NCI-H1694 (cell line): ENCODE data around the gene PUS7.
"Not testable (repeated sequence)": the region's sequence is repeated elsewhere in the genome, so short reads cannot be mapped to it uniquely, and the experiment has no call there.

Experiments used
- DNase-seq: peaks from one replicate; lab custom pipeline; 2025; lab: John Stamatoyannopoulos, UW

Gene PUS7

DNA sequence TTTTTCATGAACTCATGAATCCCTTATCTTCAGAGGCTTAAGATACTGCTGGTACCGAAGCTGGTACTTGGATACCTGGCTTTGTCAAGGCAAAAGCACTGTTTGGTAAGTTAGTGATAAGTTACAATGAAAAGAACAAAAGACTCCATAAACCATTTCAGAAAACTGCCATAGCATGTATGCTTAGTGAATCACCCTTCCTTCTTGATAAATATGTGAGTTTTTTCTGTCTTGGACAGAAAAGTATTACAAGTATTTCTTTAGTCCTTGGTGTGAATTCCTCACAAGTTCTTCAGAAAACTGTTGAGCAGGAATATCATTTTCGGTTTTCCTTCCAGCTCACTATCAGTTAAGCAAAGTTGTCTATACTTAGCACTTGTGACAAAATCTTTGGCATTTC is 25.6 kb downstream of the PUS7 start:
- no peak for DNase-seq

DNA sequence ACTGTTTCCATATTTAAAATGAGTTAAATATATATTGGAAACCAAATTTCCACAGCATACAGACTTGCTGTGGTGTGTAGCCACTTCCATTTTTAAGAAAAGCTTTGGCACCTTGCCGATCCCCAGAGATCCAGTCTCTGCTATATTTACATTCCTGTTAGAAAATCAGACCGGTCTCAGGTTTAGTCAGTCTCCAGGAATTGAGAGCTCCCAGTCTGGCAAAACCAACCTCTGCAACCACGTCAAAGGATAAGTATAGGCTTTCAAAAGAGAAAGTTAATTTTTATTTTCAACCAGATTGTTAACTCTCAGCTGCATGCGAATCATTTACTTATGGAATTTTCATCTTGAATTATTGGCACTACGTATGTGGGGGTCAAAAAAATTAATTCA is 28.2 kb downstream of the PUS7 start:
- no peak for DNase-seq

DNA sequence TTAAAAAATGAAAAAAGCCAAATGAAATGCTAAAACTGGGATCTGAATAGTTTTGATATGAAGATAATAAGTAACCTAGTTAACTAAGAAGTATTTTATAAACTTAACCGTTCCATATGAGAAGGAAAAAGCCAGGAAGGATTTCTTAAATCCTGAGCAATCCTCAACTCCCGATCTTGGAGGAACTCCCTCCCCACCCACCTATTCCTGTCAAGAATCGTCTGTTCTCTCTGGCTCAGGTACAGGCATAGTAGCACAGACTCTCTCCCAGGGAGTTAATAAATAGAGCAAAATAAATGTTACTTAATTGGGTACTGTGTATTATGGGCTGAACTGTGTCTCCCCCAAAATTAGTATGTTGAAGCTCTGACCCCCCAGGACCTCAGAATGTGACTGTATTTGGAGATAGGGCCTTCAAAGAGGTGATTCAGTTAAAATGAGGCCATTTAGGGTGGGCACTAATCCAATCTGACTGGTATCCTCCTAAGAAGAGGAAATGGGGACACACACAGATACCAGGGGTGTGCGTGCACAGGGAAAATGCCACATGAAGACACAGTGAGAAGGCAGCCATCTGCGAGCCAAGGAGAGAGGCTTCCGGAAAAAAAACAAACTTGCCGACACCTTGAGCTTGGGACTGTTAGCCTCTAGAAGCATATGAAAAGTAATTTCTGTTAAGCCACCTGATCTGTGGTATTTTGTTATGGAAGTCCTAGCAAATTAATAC is 28.7 kb downstream of the PUS7 start:
- no peak for DNase-seq

DNA sequence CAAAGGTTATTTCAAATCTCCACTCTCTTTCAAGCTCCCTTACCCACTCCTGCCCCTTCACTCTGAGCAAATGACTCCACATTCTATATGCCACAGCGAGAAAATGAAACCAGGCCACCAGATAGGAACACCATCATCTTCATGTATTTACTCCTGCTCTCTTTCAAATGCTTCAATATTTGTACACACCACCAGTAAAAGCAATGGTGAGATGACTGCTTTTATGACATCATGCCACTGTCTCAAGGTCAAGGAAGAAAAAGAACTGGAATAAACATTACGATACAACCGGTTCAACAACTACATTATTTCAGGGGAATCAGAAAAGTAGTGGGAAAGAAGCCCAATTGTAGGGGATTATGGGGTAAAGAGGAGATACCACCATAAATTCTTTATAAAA is 32.7 kb downstream of the PUS7 start:
- DNase-seq = no peak

DNA sequence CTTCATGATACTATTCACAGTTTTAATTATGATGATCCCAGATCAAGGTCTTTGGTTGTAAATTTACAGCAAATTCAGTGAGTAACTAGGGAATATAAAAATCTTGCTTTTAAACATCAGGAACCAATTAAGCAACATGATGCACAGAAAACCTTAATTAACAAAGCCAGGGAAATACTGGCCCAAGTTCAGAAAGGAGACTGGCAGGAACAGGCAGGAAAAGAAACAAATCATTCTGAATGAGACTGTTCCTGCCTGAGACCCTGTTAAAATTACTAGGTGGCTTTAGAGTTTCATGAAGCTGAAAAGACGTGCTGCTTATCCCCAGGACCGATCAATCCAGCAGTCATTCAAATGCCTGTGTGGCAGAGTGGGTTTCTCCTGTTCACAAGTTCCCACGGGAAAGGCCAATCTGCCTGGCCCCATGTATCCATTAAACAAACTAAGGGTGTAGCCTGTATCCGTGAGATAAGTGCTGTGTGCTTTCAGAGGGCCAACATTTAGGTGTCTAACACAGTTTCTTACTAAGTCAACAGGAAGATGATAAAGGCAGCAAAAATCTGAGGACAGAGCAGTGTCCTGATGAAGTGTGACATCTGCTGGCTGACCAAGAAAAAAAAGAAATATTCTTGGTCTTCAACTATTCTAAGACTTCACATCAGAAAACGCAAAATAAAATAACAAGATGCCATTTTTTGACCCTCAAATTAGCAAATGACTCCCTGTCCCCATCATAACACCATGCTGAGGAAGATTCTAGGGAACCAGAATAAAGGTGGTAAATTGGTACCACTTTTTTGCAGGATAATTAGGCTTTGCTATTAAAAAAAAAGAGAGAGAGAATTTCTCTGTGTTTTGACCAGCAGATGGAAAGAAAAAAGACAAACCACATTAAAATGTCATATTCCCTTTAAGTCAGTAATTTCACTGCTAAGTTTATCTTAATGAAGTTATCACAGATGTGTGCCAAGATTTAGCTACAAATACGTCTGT is 34.2 kb downstream of the PUS7 start:
- no peak for DNase-seq

DNA sequence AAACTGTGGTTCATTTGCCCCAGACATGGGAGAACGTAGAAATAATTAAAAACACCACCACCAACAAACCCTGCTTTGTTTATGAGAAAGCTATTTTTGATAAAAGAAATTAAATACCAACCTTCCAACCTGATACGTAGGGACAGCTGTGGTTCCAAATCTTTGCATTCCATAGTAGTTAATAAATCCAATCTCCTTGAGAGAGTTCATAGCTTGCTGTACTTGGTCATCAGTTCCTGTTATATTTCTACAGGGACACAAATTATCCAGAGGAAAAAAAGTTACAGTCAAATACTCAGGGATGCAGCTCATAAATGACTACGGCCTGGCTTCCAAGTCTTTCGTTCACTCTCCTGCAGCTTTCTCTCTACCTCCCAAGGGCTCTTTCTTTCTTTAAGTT is 41.1 kb downstream of the PUS7 start:
- DNase-seq = no peak

DNA sequence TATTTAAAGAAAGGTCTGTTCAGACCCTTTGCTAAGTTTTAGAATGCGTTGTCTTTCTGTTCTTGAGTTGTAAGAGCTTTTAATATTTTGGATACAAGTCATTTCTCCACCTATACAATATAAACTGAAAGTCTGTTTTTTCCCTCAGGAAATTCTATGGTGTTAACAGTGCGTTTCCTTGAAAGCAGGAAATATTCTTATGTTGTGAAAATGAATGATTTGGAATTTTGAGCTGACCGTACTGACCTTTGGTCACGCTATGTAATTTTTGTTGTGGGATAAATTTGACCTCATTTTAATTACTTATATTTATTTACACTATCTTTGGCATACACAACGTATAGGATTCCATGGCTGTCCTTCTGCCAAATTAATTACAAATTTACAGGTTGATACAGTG is 43.5 kb downstream of the PUS7 start:
- DNase-seq = no peak

DNA sequence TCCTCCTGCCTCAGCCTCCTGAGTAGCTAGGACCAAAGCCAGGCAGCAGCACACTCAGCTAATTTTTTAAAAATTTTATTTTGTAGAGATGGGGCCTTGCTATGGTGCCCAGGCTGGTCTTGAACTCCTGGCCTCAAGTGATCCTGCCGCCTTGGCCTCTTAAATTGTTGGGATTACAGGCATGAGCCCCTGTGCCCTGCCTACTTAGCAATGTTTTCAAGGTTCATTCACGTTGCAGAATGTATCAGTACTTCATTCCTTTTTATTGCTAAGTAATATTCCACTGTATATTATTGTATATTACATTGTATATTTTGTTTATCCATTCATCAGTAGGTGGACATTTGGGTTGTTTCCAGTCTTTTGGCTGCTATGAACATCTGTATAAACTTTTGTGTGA is 44.2 kb downstream of the PUS7 start:
- DNase-seq = no peak

DNA sequence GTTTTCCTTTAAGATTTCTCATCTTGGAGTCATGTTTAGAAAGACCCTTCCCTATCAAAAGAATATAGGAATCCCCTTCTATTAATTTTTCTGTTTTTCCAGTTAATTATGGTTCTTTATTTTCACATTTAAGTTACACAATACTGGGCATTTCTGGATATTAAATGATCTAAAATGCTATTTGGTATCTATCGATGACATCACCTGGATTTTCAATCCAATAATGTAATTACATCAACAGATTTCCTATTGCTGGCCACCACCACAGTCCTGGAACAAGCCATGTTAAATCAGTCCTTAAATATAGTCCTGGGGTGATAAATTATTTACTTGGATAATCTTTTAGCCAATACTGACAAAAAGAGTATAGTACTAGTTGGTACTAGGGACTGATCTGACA is 48.0 kb downstream of the PUS7 start:
- DNase-seq = no peak

DNA sequence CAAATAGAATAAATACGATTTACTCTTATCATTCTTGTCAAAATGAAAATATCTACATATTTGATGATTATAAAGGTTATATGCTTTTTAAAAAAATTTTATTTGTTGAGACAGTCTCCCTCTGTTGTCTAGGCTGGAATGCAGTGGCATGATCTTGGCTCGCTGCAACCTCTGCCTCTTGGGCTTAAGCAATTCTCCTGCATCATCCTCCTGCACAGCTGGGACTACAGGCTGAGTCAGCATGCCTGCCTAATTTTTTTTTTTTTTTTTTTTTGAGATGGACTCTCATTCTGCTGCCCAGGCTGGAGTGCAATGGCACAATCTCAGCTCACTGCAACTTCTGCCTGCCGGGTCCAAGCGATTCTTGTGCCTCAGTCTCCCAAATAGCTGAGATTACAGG is 48.9 kb downstream of the PUS7 start:
- DNase-seq = no peak

DNA sequence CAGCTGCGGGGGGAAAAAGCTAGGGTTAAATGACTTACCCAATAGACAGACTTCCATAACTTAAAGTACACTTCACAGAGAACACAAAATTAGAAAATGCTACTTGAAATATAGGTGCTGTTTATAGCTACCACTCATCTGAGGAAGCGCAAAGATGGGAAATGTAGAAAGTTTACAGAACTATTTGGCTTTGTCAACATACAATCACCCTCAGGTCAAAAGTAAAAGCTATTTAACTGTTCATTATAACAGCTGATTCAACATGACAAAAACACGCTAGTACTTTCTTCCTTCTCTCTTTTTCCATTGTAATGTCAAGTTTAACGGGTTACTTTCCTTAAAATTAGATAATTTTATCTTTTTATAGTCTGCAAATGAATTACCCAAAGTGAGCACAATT is 51.2 kb downstream of the PUS7 start:
- DNase-seq = no peak

DNA sequence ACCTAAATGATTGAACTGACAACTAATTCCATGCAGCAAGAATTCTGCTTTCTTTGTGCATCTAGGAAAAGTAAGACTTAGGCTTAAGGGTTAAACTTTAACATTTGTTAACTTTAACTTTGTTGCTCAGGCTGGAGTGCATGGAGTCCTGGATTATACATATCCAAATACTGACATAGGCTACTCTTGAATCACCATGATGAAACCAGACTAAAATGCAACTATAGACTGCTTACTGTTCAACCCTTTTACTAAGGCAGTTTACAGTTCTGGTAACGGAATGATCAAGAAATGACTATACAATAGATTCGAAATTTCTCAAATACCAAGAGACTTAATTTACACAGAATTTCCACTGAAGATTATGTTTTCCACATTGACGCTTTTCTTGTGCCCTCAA is 52.0 kb downstream of the PUS7 start:
- no peak for DNase-seq

DNA sequence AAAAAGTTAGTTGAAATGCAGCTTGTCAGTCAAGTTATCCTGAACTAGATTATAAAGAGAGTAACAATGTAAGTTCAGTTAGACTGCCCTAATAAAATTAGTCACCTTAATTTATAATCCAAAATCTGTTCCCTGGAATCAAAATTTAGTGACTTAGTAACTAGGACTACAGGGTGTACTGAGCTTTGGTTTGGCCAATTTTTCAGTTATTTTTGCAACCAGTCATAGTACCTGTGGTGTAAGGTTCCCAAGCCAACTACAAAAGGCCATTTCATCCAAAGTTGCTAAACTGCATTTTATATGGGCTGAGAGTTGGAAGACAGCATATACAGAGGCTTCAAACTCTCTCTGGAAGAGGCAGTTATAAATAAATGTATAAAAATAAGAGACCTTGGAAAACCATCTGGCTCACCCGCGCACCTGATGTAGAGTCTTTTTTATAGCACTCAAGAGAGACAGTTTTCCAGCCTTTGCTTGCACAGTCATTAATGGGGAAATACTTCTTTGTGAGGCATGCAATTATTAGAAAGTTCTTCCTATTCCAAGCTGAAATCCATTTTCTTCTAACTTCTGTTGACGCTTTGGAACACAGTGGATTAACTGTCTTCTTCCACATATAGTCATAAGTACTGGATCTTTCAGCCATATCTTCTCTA is 59.2 kb downstream of the PUS7 start:
- DNase-seq = no peak

DNA sequence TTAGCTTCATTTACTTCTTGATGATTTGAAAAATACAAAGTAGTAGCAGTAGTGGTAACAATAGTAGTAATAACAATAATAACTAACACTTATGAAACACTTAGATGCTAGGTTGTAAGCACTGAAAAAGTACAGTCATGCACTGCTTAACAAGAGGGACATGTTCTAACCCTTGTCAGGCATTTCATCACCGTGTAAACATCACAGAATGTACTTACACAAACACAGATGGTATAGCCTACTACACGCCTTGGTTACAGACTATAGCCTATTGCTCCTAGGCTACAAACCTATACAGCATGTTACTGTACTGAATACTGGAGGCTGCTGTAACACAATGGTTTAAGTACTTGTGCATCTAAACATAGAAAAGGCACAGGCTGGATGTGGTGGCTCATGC is 60.6 kb downstream of the PUS7 start:
- peak; percentile 30 for DNase-seq

DNA sequence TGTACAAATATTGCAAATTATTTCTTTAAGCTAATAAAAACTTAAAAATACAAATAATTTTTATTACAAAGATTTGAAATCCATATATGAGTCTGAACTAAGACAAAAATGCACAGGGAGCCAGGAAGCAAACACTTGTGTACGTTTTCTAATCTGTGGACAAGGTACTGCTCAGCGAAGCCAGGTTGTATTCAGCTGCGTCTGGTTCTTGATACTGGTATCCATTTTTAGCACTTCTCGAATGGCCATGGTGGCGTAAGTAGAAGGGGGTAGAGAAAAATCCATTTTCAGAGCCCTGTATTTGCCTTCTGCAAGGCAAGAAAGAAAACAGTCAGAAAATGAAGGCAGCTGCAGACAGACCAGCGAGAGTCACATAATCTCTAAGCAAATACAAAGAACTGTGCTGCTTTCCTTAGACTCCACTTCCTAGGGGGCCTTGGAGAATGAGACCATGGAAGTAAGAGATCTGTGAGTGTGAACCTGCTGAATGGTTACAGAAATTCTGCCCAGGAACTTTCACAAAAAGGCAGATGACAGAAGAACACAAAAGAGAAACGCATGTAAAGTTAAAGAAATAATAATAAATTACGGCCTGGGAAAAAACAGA is 64.3 kb downstream of the PUS7 start:
- no peak for DNase-seq

DNA sequence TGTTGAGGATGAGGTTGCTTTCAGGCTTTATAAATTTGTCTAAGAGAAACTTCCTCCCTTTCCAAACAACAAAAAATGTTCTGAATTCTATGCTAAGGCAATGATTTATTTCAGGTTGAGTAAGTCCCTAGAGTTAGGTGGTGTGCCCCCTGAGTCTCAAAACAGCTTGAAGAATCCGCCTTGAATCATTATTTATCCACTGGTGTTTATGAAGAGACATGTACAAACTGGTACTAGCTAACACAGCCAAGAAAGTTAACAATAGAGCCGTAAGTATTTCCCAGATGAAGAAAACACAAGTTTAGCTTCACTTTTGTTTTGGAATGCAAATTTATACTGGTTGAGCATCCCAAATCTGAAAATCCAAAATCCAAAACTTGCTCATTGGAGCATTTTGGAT is 67.2 kb downstream of the PUS7 start:
- DNase-seq = no peak

DNA sequence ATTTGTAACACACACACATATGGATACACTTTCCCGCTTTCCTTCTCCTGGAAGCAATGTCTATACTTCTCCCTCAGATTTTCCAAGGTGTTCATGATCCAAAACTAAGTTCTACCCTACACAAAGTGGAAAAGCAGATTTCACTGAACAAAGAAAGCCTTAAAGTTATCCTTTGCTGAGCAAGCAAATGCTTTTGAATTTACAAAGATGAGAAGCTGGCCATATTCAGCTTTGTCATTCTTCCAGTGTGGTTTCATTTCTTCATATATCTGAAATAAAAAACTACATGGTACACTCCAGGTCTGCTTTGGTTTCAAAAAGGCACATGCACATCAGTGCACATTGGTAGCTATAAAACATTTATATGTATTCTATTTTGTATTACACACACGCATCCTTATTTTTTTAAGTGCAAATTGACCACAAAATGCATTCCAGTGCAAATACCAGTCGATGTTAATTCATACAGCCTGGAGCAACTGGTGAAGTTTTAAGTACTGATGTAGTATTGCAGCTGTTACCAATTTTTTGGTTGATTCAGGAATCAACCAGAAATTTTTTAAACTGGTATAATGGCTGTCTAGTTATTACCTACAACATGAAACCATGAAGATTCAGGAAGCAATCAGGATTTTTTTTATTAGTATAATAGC is 67.8 kb downstream of the PUS7 start:
- no peak for DNase-seq

DNA sequence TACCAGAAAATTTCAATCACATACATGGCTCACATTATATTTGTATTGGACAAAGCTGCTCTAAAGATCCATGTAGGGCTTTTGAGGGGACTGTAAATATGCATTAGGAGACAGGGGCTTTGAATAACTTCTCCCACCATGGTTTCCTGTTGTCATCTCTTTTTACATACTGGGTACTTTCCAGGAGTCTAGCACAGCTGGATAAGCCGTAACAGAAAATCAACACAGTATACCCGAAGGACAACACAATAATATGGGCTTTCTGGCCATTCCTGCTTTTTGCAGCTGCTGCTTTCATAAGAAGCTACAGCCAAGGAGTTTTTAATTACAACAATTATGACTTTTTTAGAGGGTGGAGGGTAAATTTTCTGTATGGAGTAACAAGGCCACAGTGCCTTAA is 70.0 kb downstream of the PUS7 start:
- no peak for DNase-seq

DNA sequence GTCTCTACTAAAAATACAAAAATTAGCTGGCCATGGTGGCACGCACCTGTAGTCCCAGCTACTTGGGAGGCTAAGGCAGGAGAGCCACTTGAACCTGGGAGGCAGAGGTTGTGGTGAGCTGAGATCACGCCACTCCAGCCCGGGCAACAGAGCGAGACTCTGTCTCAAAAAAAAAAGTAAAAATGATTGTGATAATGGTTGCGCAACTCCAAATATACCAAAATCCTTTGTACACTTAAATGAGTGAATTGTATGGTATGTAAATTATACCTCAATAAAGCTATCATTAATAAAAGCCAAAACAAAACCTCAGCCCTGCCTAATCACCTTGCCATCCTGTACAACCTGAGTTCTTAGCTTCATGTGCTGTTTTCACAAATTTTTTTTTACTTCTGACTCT is 71.2 kb downstream of the PUS7 start:
- not testable (repeated sequence) for DNase-seq

DNA sequence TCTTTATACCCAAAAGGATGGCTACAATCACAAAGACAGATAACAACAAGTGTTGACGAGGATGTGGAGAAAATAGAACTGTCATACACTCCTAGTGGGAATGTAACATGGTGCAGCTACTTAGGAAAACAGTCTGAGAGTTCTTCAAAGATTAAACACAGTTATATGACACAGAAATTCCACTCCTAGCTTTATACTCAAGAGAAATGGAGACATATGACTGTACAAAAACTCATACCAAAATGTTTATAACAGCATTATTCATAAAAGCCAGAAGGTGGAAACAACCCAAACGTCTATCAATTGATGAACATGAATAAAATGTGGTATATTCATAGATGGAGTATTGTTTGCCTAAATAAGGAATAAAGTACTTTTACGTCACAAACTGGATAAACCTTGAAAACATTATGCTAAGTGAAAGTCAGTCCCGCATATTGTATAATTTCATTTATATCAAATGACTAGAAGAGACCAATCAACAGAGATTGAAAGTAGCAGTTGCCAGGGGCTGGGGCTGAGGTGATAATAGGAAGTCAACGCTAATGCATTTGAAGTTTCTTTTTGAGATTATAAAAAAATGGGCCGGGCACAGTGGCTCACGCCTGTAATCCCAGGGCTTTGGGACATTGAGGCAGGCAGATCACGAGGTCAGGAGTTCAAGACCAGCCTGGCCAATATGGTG is 71.8 kb downstream of the PUS7 start:
- DNase-seq = no peak

DNA sequence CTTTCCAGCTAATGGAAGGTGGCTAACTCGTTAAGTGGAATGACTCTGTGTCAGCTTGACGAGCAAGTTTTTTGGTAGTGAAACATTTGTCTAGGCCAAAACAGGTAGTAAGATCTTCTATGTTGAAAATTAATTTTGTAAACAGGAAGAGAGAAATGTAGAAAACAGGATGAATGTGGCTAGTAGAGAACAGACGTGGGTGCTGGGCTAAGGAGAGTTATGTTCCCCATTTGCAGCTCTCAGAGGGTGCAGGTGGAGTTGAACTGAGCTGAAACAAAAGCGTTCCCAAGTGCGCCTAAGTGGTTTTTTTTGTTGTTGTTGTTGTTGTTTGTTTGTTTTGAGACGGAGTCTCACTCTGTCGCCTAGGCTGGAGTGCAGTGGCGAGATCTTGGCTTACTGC is 73.9 kb downstream of the PUS7 start:
- DNase-seq = no peak
